Measurements from ENCODE around the gene ARFRP1. TPM values are rescaled to one million over a fixed set of nuclear protein-coding genes. Genes with fewer than 3 reads are reported as not detected.

Gene ARFRP1
- total and polyA plus RNA-seq, 2 experiments from 2014 or later = 16.7 to 24.6 TPM

GRCh38 chr20:63702036-63702665 is 5.6 kb downstream of the ARFRP1 start:
- Histone ChIP-seq H2AFZ (no peak overlapping the region), H3K27me3 (ENCODE audit: insufficient read depth) (no peaks in the 10 kb centered on the region), H3K4me1 (ENCODE audit: insufficient read depth) (no peaks in the 10 kb centered on the region; the same call in 1 of the 2 replicates), H3F3A (replicated peaks; ENCODE audit: low read depth) (peaks cover 9% of the 10 kb centered on the region; the same call in 1 of the 2 replicates), H3K4me2 (no peak overlapping the region), H3K27ac (ENCODE audit: low read depth) (no peak overlapping the region), H3K4me3 (no peak overlapping the region), H3K79me2 (replicated peaks; ENCODE audit: insufficient read depth) (peaks cover 8% of the 10 kb centered on the region), H4K20me1 (replicated peaks; ENCODE audit: insufficient read depth) (peaks cover 11% of the 10 kb centered on the region), H3K36me3 (ENCODE audit: insufficient read depth) (no peaks in the 10 kb centered on the region), H3K9me2 (ENCODE audit: insufficient read depth) (no peaks in the 10 kb centered on the region)
- DNase-seq (ENCODE audit: low spot score) = no peak
- H3K27ac Mint-ChIP-seq = no peak overlapping the region; the same call in 1 of the 2 replicates
- no peak for TF ChIP-seq CTCF (conservative IDR thresholded peaks at IDR 0.05; ENCODE audit: low read depth in 2 of 2)
- TF ChIP-seq ZNF331 (CRISPR knock-in tag; IDR thresholded peaks at IDR 0.05; ENCODE audit: low read depth) = no peak
- TF ChIP-seq JUNB (IDR thresholded peaks at IDR 0.05; ENCODE audit: unreplicated experiment) = no peak
- TF ChIP-seq EZH2phosphoT487 (IDR thresholded peaks at IDR 0.05; ENCODE audit: unreplicated experiment) = no peak
- no peak for TF ChIP-seq EZH2 (IDR thresholded peaks at IDR 0.05; ENCODE audit: low read depth, unreplicated experiment)
- TF ChIP-seq CREB1 (CRISPR knock-in tag; IDR thresholded peaks at IDR 0.05; ENCODE audit: low read depth) = no peak
- no peak for TF ChIP-seq POLR2AphosphoS5 (IDR thresholded peaks at IDR 0.05; ENCODE audit: low read depth)
- TF ChIP-seq NANOG (IDR thresholded peaks at IDR 0.05; ENCODE audit: borderline replicate concordance) = no peak
- TF ChIP-seq ZNF114 (CRISPR knock-in tag; IDR thresholded peaks at IDR 0.05) = no peak
- TF ChIP-seq REST (IDR thresholded peaks at IDR 0.05; ENCODE audit: unreplicated experiment) = no peak
- no peak for TF ChIP-seq ZNF462 (CRISPR knock-in tag; IDR thresholded peaks at IDR 0.05)
- no peak for TF ChIP-seq ETS1 (IDR thresholded peaks at IDR 0.05)
- no peak for TF ChIP-seq STAT1 (IDR thresholded peaks at IDR 0.05; ENCODE audit: unreplicated experiment)
- no peak for ATAC-seq
- H3K4me1 Mint-ChIP-seq = peaks cover 8% of the 10 kb centered on the region
- H3K9me3 Mint-ChIP-seq = no peaks in the 10 kb centered on the region
- H3K27me3 Mint-ChIP-seq (ENCODE audit: insufficient read depth, low read depth, poor library complexity) = peaks cover 15% of the 10 kb centered on the region
- no peak overlapping the region for H3K4me3 Mint-ChIP-seq
- H3K36me3 Mint-ChIP-seq (ENCODE audit: low read depth) = peaks cover 15% of the 10 kb centered on the region
